Measurements from ENCODE around the gene PNKD. TPM values are rescaled to one million over a fixed set of nuclear protein-coding genes. Genes with fewer than 3 reads are reported as not detected.

PNKD gene
- total and polyA plus RNA-seq, 2 of the 8 experiments (the other 6 are each of a cell fraction or from before 2014, with no cell fraction given), result 43.9 to 65.4 TPM

- H3K4me2 ChIP-seq (ENCODE audit: insufficient read depth in 1 of 2, low read depth in 2 of 2, low read length in 2 of 2), result no peak overlapping the region
- H3K79me1 ChIP-seq (ENCODE audit: low read depth, low read length), result no peaks in the 10 kb centered on the region
- 0 out of 2 replicates have a peak overlapping the region, but pooled peaks have one; percentile 53 for H2AK5ac ChIP-seq (ENCODE audit: low read depth, low read length)
- H3K18ac ChIP-seq (ENCODE audit: extremely low read depth, low read length), result no peak overlapping the region; the same call in 1 of the 2 replicates
- CTCF ChIA-PET (ENCODE audit: partially characterized antibody), result interaction anchor here (0.7 to 12.1 kb wide), 18 partner anchors 8 to 810 kb away, joined by 3 to 192 read pairs (median 4); partner anchors contain the start of gene CATIP
- H3K4me1 ChIP-seq (replicated peaks in 1 of 4; ENCODE audit: control insufficient read depth in 3 of 4, insufficient read depth in 4 of 4, low read length in 3 of 4), result peaks cover 0 to 9% (median 4%) of the 10 kb centered on the region in 4 experiments; a peak in 6 of 7 replicates
- DNase-seq (ENCODE audit: low read depth in 1 of 2, low spot score in 2 of 2), result no peak
- no peaks in the 10 kb centered on the region for H3K36me3 ChIP-seq (ENCODE audit: control insufficient read depth in 2 of 4, insufficient read depth in 4 of 4, low read length in 3 of 4)
- H2BK120ac ChIP-seq (replicated peaks; ENCODE audit: low read depth, low read length), result no peak overlapping the region
- 74% methylated on average over 5 of the region's 5 CpGs; no CpG with 5 or more reads in 1 of the 2 experiments for WGBS, 2 experiments (ENCODE audit: extremely low coverage in 1 of 2, insufficient coverage in 1 of 2, insufficient read length in 1 of 2, insufficient replicate concordance in 2 of 2, low coverage in 1 of 2, low lambda C conversion rate in 2 of 2, missing lambda C conversion rate in 1 of 2)
- TF ChIP-seq CTBP2 (IDR thresholded peaks at IDR 0.05; ENCODE audit: borderline replicate concordance, insufficient read depth, insufficient read length, low read length), result no peak
- no peak for TF ChIP-seq JUND (IDR thresholded peaks at IDR 0.05; ENCODE audit: low read length)
- TF ChIP-seq SP1 (IDR thresholded peaks at IDR 0.05; ENCODE audit: low read depth, low read length), result no peak
- no peak for TF ChIP-seq TAF1 (IDR thresholded peaks at IDR 0.05; ENCODE audit: low read depth, low read length)
- TF ChIP-seq CHD1 (IDR thresholded peaks at IDR 0.05; ENCODE audit: low read depth, low read length), result no peak
- no peak overlapping the region for H3K9ac ChIP-seq (replicated peaks in 1 of 4; ENCODE audit: extremely low read depth in 1 of 4, low read depth in 3 of 4, low read length in 3 of 4)
- POLR2A ChIA-PET (ENCODE audit: partially characterized antibody), result interaction anchor here (1.0 kb wide), 1 partner anchor 87 kb away, joined by 3 read pairs; no protein-coding TSS in a partner anchor
- no peak overlapping the region for H3K4ac ChIP-seq (replicated peaks; ENCODE audit: insufficient read length, low read depth, low read length)
- H3K14ac ChIP-seq (ENCODE audit: insufficient read length), result no peak overlapping the region
- H3K4me3 ChIP-seq (ENCODE audit: extremely low read depth in 1 of 4, insufficient read depth in 2 of 4, low read depth in 3 of 4, low read length in 4 of 4), result no peak overlapping the region
- no peaks in the 10 kb centered on the region for H3K9me3 ChIP-seq (ENCODE audit: insufficient read depth in 2 of 2, low read depth in 1 of 2, low read length in 1 of 2)
- H3K23me2 ChIP-seq (ENCODE audit: low read depth, low read length), result peaks cover 5% of the 10 kb centered on the region; the same call in 1 of the 2 replicates
- no peak overlapping the region for H4K91ac ChIP-seq (replicated peaks; ENCODE audit: insufficient read length, low read length)
- no peak overlapping the region; the same call in 1 of the 2 replicates for H2BK15ac ChIP-seq (ENCODE audit: low read length)
- H2BK5ac ChIP-seq (ENCODE audit: low read depth, low read length), result no peak overlapping the region
- H3K27ac ChIP-seq (ENCODE audit: low read depth, low read length), result no peak overlapping the region
- H3K56ac ChIP-seq (replicated peaks; ENCODE audit: insufficient read length, low read depth, low read length), result no peak overlapping the region
- H2BK20ac ChIP-seq (ENCODE audit: low read length), result peak overlapping the region; percentile 62; the same call in 1 of the 2 replicates
- no peak overlapping the region for H4K8ac ChIP-seq (ENCODE audit: extremely low read depth, insufficient read depth, low read length)
- no peaks in the 10 kb centered on the region for H4K20me1 ChIP-seq (replicated peaks in 1 of 2; ENCODE audit: control insufficient read depth in 1 of 2, insufficient read depth in 2 of 2, low read length in 2 of 2)
- H4K5ac ChIP-seq (ENCODE audit: insufficient read length, low read depth, low read length), result no peak overlapping the region
- H2AFZ ChIP-seq (ENCODE audit: low read length), result no peak overlapping the region
- no peak for FAIRE-seq
- H3K79me2 ChIP-seq (ENCODE audit: control insufficient read depth in 1 of 2, insufficient read depth in 2 of 2, low read length in 2 of 2), result no peaks in the 10 kb centered on the region
- H2BK12ac ChIP-seq (ENCODE audit: low read depth, low read length), result no peak overlapping the region
- H3K23ac ChIP-seq (ENCODE audit: insufficient read length), result no peak overlapping the region
- H3K27me3 ChIP-seq (replicated peaks in 1 of 4; ENCODE audit: control insufficient read depth in 3 of 4, extremely low read depth in 1 of 4, insufficient read depth in 3 of 4, low read length in 3 of 4), result no peaks in the 10 kb centered on the region
Observed at GRCh38 chr2:218293715-218294429, 23.6 kb downstream of the PNKD start.
